ENCODE measurements around the gene ULK3.

The ULK3 gene

DNA sequence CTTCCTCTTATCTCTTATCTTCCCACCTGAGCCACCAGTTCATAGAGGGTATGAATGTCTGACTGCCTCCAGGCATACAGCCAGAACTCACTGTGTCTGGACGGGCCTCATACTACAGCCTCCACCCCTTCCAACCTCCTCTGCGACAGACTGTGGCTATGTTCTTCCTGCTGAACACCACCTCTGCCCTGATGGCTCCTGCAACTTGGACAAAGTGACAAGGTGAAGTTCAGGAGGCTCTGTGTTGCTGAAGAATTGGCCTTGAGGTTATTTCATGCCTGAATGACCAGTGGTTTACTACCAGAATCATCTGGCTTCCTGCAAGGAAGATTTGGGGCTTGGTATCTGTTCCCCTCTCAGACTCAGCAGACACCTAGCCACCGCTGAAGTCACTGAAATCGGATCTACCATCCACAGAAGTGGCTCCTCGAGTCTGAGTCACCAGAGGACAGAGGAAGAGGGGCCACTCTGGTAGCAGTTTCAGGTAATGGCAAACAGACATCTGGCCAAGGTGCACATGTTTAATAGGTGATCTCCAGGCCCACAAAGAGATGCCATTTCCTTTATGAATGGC is 14.2 kb upstream of the ULK3 start:
- Histone ChIP-seq H3K9me3 (no peaks in the 10 kb centered on the region), H3K4me3 (no peak overlapping the region), H3K27ac (peak overlapping the region; percentile 68), H3K27me3 (no peaks in the 10 kb centered on the region), H3K4me1 (peaks cover 79% of the 10 kb centered on the region), H3K9ac (peak overlapping the region; percentile 28; the same call in 1 of the 2 replicates), H3K4me2 (peak overlapping the region; percentile 91), H3K36me3 (peaks cover 17% of the 10 kb centered on the region), H4K20me1 (peaks cover 97% of the 10 kb centered on the region)
- no peak for TF ChIP-seq Cebpa-rat (IDR thresholded peaks at IDR 0.05)

DNA sequence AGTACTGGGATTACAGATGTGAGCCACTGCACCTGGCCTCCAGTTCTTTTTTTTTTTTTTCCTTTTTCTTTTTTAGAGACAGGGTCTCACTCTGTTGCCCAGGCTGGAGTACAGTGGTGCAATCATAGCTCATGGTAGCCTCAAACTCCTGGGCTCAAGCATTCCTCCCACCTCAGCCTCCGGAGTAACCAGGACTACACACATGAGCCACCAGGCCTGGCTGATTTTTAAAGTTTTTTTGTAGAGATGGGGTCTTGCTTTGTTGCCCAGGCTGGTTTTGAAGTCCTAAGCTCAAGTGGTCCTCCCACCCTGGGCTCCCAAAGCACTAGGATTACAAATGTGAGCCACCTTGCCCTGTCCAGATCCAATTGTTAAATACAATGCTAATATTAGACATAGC is 13.6 kb upstream of the ULK3 start:
- Histone ChIP-seq H4K20me1 (peaks cover 92% of the 10 kb centered on the region), H3K9me3 (no peaks in the 10 kb centered on the region), H3K27me3 (no peaks in the 10 kb centered on the region), H3K27ac (no peak overlapping the region), H3K36me3 (peaks cover 23% of the 10 kb centered on the region), H3K4me1 (peaks cover 79% of the 10 kb centered on the region), H3K4me2 (peak overlapping the region; percentile 91), H3K4me3 (no peak overlapping the region), H3K9ac (no peak overlapping the region)
- no peak for TF ChIP-seq Cebpa-rat (IDR thresholded peaks at IDR 0.05)

DNA sequence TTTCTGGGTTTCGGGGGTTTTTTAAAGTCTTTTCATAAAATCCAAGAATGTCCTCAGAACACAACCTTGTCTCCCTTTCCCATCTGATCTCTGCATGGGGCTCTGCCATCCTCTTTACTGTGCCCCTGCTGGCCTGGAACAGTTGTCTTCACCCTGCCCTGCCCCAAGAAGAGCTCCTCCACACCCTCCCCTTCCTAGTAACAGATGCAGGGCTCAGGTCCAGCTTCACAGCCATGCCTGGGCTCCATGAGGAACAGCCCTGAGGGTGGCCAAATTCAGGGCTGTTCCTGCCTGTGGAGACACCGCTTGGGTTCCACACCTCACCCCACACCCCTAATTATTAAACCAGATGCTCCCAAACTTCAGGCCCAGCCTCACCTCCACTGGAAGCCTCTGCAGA is 12.9 kb upstream of the ULK3 start:
- Histone ChIP-seq H4K20me1 (peaks cover 85% of the 10 kb centered on the region), H3K27ac (peak overlapping the region; percentile 59; the same call in 1 of the 2 replicates), H3K4me1 (peaks cover 79% of the 10 kb centered on the region), H3K9ac (0 out of 2 replicates have a peak overlapping the region, but pooled peaks have one; percentile 41), H3K27me3 (no peaks in the 10 kb centered on the region), H3K4me3 (no peak overlapping the region), H3K36me3 (peaks cover 30% of the 10 kb centered on the region), H3K9me3 (no peaks in the 10 kb centered on the region), H3K4me2 (peak overlapping the region; percentile 91)
- TF ChIP-seq Cebpa-rat (IDR thresholded peaks at IDR 0.05): no peak

DNA sequence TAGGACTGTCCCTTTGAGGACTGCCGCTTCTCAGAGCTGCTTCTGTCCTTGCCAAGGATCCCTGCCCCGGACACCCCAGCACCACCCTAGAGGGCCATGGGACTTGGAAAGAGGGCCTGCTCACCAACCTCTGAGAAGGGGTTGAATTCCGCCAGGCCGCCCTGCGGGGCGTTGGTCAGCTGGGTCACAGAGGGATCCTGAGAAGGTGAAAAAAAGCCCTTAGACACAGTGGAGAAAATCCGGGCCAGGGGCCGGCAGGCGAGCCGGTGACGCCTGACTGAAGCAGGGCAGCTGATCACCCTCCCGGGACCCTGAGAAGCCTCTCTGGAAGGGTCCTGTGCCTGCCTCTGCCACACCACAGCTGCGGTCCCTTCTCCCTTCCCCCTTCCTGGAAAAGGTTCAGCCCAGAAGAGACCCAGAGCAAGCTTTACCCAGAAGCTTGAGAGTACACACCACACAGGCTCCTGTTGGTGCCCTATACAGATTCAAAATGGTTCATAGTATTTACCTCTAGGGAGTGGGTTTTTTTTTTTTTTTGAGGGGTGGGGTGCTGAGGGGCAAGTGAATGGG is 11.6 kb upstream of the ULK3 start:
- peaks cover 43% of the 10 kb centered on the region for H3K36me3 ChIP-seq
- TF ChIP-seq Cebpa-rat (IDR thresholded peaks at IDR 0.05): no peak
- peaks cover 72% of the 10 kb centered on the region for H4K20me1 ChIP-seq
- no peaks in the 10 kb centered on the region for H3K27me3 ChIP-seq
- peak overlapping the region; percentile 58 for H3K9ac ChIP-seq
- peak overlapping the region; percentile 76 for H3K27ac ChIP-seq
- no peaks in the 10 kb centered on the region for H3K9me3 ChIP-seq
- peak overlapping the region; percentile 91 for H3K4me2 ChIP-seq
- peak overlapping the region; percentile 4; the same call in 1 of the 2 replicates for H3K4me3 ChIP-seq
- H3K4me1 ChIP-seq: peaks cover 70% of the 10 kb centered on the region

DNA sequence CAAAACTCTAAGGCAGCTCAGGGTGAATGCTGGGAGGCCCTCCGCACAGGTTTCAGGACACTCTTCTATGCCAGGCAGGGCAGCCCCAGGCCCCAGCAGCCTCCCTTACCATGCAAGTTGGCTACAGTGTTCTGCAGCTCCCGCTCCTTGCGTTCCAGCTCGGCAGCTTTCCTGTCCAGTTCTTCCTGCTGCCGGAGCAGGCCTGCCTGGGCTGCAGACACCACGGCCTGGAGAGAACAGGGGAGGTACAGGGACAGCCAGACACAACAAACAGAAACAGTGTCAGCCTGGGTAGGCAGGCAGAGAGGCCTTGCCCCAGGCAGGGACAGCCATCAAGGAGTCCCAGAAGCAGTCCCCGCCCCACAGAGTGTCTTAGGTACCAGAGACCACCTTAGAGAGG is 9.0 kb upstream of the ULK3 start:
- no peak overlapping the region for H3K27ac ChIP-seq
- H3K4me1 ChIP-seq: peaks cover 59% of the 10 kb centered on the region
- no peaks in the 10 kb centered on the region for H3K27me3 ChIP-seq
- H3K9me3 ChIP-seq: no peaks in the 10 kb centered on the region
- no peak overlapping the region for H3K4me3 ChIP-seq
- H3K36me3 ChIP-seq: peaks cover 69% of the 10 kb centered on the region
- H4K20me1 ChIP-seq: peaks cover 46% of the 10 kb centered on the region
- no peak overlapping the region for H3K9ac ChIP-seq
- H3K4me2 ChIP-seq: no peak overlapping the region
- TF ChIP-seq Cebpa-rat (IDR thresholded peaks at IDR 0.05): no peak

DNA sequence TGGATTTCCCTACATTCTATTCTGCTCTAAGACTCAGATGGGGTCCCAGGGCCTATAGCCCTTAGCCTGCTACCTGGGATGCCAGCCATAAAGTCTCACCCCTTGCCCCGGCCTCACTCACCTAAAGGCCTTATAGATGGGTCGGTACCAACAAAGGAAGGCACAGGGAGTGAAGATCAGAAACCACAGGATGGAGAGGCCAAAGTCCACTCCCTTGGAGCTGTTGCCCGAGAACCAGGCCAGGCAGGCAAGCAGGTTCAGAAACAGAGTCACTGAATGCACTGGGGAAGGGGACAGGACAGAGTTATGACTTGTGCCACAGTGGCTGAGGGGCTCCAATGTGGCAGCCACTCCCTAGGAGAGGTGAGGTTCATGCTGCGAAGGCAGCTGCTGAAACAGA is 7.4 kb upstream of the ULK3 start:
- Histone ChIP-seq H3K4me3 (no peak overlapping the region), H3K27me3 (no peaks in the 10 kb centered on the region), H3K9me3 (no peaks in the 10 kb centered on the region), H3K27ac (no peak overlapping the region), H3K4me2 (no peak overlapping the region), H3K4me1 (peaks cover 56% of the 10 kb centered on the region), H4K20me1 (peaks cover 31% of the 10 kb centered on the region), H3K9ac (no peak overlapping the region), H3K36me3 (peaks cover 84% of the 10 kb centered on the region)
- no peak for TF ChIP-seq Cebpa-rat (IDR thresholded peaks at IDR 0.05)

DNA sequence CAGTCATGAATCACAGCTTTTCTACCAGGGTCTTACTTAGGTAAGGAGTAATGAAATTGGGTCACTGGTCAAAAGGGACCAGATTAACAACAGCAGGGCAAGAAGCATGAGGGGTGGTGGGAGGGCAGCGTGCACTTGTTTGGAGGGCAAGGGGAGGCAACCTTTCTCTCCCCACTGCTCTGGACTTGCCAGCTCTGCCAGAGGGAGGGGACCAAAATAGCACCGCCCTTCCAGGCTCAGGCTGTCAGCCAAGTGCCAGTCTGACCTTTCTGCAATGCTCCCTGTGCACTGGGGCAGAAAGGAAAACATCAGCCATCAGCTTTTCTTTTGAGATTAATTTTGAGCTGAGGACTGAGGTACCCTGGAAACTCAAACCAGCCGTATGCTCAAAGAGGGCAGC is 4.5 kb upstream of the ULK3 start:
- no peak overlapping the region for H3K27ac ChIP-seq
- TF ChIP-seq Cebpa-rat (IDR thresholded peaks at IDR 0.05): no peak
- H3K9me3 ChIP-seq: no peaks in the 10 kb centered on the region
- no peak overlapping the region for H3K4me3 ChIP-seq
- H3K4me1 ChIP-seq: peaks cover 52% of the 10 kb centered on the region
- no peaks in the 10 kb centered on the region for H3K27me3 ChIP-seq
- peak overlapping the region; percentile 32 for H3K4me2 ChIP-seq
- H3K9ac ChIP-seq: no peak overlapping the region
- peaks cover 1% of the 10 kb centered on the region; the same call in 1 of the 2 replicates for H4K20me1 ChIP-seq
- H3K36me3 ChIP-seq: peaks cover 76% of the 10 kb centered on the region

DNA sequence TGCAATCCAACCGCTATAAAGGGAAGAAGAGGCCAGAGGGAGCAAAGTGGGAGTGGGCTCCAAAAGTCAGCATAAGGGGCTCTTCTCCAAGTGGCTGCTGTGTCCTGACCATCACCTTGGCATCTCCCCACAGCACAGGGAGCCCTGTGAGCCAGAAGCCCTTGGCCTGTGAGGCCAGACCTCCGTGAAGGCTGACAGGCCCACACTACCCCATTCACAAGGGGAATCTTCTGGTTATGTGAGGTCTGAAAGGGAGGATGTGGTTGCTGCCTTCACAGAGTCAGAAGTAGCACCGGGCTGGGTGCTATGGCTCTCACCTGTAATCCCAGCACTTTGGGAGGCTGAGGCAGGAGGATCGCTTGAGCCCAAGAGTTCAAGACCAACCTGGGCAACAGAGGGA is 2.6 kb upstream of the ULK3 start:
- Histone ChIP-seq H4K20me1 (peaks cover 16% of the 10 kb centered on the region; the same call in 1 of the 2 replicates), H3K4me2 (peak overlapping the region; percentile 92), H3K9me3 (no peaks in the 10 kb centered on the region), H3K9ac (peak overlapping the region; percentile 91), H3K27me3 (no peaks in the 10 kb centered on the region), H3K27ac (peak overlapping the region; percentile 93), H3K4me3 (no peak overlapping the region), H3K4me1 (peaks cover 71% of the 10 kb centered on the region), H3K36me3 (peaks cover 64% of the 10 kb centered on the region)
- TF ChIP-seq Cebpa-rat (IDR thresholded peaks at IDR 0.05): no peak

DNA sequence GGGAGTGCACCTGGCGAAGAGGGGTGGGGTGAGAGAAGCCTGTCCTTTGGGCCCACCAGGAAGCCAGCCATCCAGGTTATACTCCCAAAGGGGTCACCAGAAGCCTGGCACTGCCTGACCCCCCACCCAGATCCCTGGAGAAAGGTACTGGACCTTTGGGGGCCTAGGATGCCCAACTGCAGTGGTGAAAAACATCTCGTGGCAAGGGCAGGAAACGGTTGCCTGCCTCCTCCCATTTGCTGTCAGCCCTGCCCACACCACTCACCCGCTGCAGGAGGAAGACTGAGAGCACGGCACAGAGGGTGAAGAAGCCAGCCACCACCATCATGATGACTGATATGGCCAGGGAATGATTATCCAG is 2.2 kb upstream of the ULK3 start:
- TF ChIP-seq Cebpa-rat (IDR thresholded peaks at IDR 0.05): no peak
- no peaks in the 10 kb centered on the region for H3K27me3 ChIP-seq
- H3K4me1 ChIP-seq: peaks cover 75% of the 10 kb centered on the region
- H3K4me2 ChIP-seq: peak overlapping the region; percentile 92
- peaks cover 62% of the 10 kb centered on the region for H3K36me3 ChIP-seq
- peak overlapping the region; percentile 91 for H3K9ac ChIP-seq
- peaks cover 20% of the 10 kb centered on the region; the same call in 1 of the 2 replicates for H4K20me1 ChIP-seq
- no peaks in the 10 kb centered on the region for H3K9me3 ChIP-seq
- H3K4me3 ChIP-seq: no peak overlapping the region; the same call in 1 of the 2 replicates
- peak overlapping the region; percentile 93 for H3K27ac ChIP-seq

DNA sequence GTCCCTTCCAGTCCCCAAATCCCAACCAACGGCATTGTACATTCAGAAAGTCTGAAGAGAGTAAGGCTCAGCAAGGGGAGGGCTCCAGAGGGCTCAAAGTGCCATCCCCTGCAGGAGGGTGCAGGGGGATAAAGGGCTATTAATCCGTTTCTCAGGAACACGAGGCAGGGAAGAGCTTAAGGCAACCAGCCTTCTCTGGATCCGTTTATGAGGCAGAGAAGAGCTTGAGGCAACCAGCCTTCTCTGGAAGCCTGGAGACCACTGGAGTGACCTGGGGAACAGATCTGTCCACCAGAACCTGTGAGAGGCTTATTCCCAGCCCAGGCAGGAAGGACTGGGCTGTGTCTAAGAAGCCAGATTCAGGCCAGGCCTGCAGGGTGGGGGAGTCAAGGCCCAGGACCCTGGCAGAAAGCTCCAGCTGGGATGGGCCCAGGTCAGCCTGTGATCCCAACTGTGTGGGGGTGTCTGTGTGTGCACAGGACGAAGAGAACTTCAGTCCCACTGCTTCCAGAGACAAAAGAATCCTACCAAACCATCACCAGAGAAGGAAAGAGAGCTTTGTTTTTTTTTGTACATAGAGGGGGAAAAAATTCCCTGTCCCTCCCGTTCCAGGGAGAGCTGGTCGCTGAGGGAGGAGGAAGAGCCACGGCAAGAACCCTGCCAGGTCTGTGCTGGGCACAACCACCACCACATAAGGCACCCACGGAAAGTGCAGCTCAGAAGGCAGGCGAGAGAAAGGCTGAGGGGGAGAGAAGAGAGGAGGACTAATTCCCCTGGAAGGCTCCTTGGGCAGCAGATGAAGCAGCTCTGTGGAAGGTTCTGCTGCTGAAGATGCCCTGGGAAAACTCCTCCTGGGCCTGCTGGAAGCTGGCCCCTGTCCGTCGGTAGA is 1.6 kb upstream of the ULK3 start:
- Histone ChIP-seq H3K36me3 (peaks cover 62% of the 10 kb centered on the region), H3K4me2 (peak overlapping the region; percentile 92), H3K4me1 (peaks cover 81% of the 10 kb centered on the region), H3K27me3 (no peaks in the 10 kb centered on the region), H3K9ac (peak overlapping the region; percentile 91), H4K20me1 (peaks cover 26% of the 10 kb centered on the region; the same call in 1 of the 2 replicates), H3K27ac (peak overlapping the region; percentile 93), H3K9me3 (no peaks in the 10 kb centered on the region), H3K4me3 (peak overlapping the region; percentile 91)
- TF ChIP-seq Cebpa-rat (IDR thresholded peaks at IDR 0.05): no peak
